GM19395 (cell line): ENCODE results near the gene TAF4.
"Not testable (repeated sequence)": the region's sequence is repeated elsewhere in the genome, so short reads cannot be mapped to it uniquely, and the experiment has no call there.

Source experiments
- ATAC-seq: cut with Tn5 transposase; IDR thresholded peaks from one replicate; pipeline ENCODE4 v1.9.1; 2021; ENCODE audit warnings: mild to moderate bottlenecking, moderate library complexity; ENCODE audit not compliant: unreplicated experiment

TAF4 gene

GRCh38 chr20:62004614-62005013, 61.1 kb downstream of the TAF4 start:
- ATAC-seq, result no peak

- no peak for ATAC-seq
Observed at GRCh38 chr20:62003567-62004405, 61.9 kb downstream of the TAF4 start.

GRCh38 chr20:62002882-62003480, 62.7 kb downstream of the TAF4 start:
- ATAC-seq, result no peak

GRCh38 chr20:62001178-62001715, 64.4 kb downstream of the TAF4 start:
- no peak for ATAC-seq

- no peak for ATAC-seq
Observed at GRCh38 chr20:61998343-61999121, 67.1 kb downstream of the TAF4 start.

GRCh38 chr20:61997891-61998290, 67.8 kb downstream of the TAF4 start:
- no peak for ATAC-seq

GRCh38 chr20:61997372-61997771, 68.3 kb downstream of the TAF4 start:
- no peak for ATAC-seq

- ATAC-seq, result no peak
Observed at GRCh38 chr20:61994546-61994945, 71.1 kb downstream of the TAF4 start.

GRCh38 chr20:61993058-61993457, 72.6 kb downstream of the TAF4 start:
- ATAC-seq, result no peak

- no peak for ATAC-seq
Observed at GRCh38 chr20:61991476-61991875, 74.2 kb downstream of the TAF4 start.

GRCh38 chr20:61990484-61990883, 75.2 kb downstream of the TAF4 start:
- ATAC-seq, result no peak

- no peak for ATAC-seq
Observed at GRCh38 chr20:61989741-61990140, 75.9 kb downstream of the TAF4 start.

GRCh38 chr20:61988665-61989064, 77.0 kb downstream of the TAF4 start:
- no peak for ATAC-seq

- ATAC-seq, result no peak
Observed at GRCh38 chr20:61986762-61987321, 78.8 kb downstream of the TAF4 start.

GRCh38 chr20:61985096-61985495, 80.6 kb downstream of the TAF4 start:
- ATAC-seq, result no peak

GRCh38 chr20:61984431-61984830, 81.2 kb downstream of the TAF4 start:
- not testable (repeated sequence) for ATAC-seq

GRCh38 chr20:61983965-61984364, 81.7 kb downstream of the TAF4 start:
- ATAC-seq, result no peak

GRCh38 chr20:61982951-61983315, 82.7 kb downstream of the TAF4 start:
- no peak for ATAC-seq

GRCh38 chr20:61982191-61982950, 83.3 kb downstream of the TAF4 start:
- no peak for ATAC-seq

GRCh38 chr20:61981691-61982090, 84.0 kb downstream of the TAF4 start:
- not testable (repeated sequence) for ATAC-seq
